Naive thymus-derived CD4-positive, alpha-beta T cell (primary cell): ENCODE results near the gene IL4. TPM values are rescaled to one million over a fixed set of nuclear protein-coding genes. Genes with fewer than 3 reads are reported as not detected.

Experiments used
- ATAC-seq: fragments of 150-1000 bp; cut with Tn5 transposase; 2 replicates; pipeline ENCODE4 v1.10.0; 2021; ENCODE audit warnings: mild to moderate bottlenecking, moderate library complexity
- CTCF ChIA-PET: fragments of 350-600 bp; sonication (Branson Sonifier 250); formaldehyde crosslinking; loops from one replicate; lab custom pipeline; 2021; ENCODE audit warnings: antibody characterized with exemption; lab: Charles Lee
- POLR2A ChIA-PET: fragments of 350-600 bp; sonication (Branson Sonifier 250); formaldehyde crosslinking; loops from one replicate; lab custom pipeline; 2021; ENCODE audit warnings: antibody characterized with exemption, inconsistent platforms; lab: Charles Lee
- DNase-seq, 9 donors: peaks; one replicate each; pipeline versions ENCODE4 v3.0.0 to v3.0.0-alpha.2; 2020 to 2022; ENCODE audit warnings: mixed read lengths in 1 of 9
- H3K27ac ChIP-seq: one replicate; pipeline ENCODE4 v1.7.0; 2013; ENCODE audit warnings: mild to moderate bottlenecking, low read depth, low read length, moderate library complexity
- H3K27me3 ChIP-seq, 2 donors: one replicate each; pipeline ENCODE4 v1.7.0; 2013; ENCODE audit warnings: low read length in 2 of 2, mild to moderate bottlenecking in 2 of 2, moderate library complexity in 2 of 2; ENCODE audit not compliant: control insufficient read depth in 2 of 2, insufficient read depth in 2 of 2
- H3K36me3 ChIP-seq, 3 experiments: 1 replicate in 2 of 3; 2 replicates in 1 of 3; pipeline ENCODE4 v1.7.0; 2013; ENCODE audit warnings: low read length in 3 of 3, mild to moderate bottlenecking in 3 of 3, moderate library complexity in 1 of 3; ENCODE audit not compliant: insufficient read depth in 3 of 3, control insufficient read depth in 2 of 3
- H3K4me1 ChIP-seq, 2 donors: one replicate each; pipeline ENCODE4 v1.7.0; 2013; ENCODE audit warnings: low read length in 2 of 2, mild to moderate bottlenecking in 2 of 2, moderate library complexity in 1 of 2; ENCODE audit not compliant: control insufficient read depth in 2 of 2, insufficient read depth in 2 of 2
- H3K4me3 ChIP-seq: 2 replicates; pipeline ENCODE4 v1.7.0; 2013; ENCODE audit warnings: mild to moderate bottlenecking, low read length
- H3K9me3 ChIP-seq, 3 experiments: 1 replicate in 2 of 3; 2 replicates in 1 of 3; pipeline ENCODE4 v1.7.0; 2013; ENCODE audit warnings: low read length in 3 of 3; ENCODE audit not compliant: control insufficient read depth in 2 of 3
- H3K27ac Mint-ChIP-seq, 9 donors: one replicate each; pipeline ENCODE4 v1.8.0; 2020 to 2022; ENCODE audit warnings: mixed read lengths in 9 of 9, mild to moderate bottlenecking in 8 of 9, moderate library complexity in 5 of 9, inconsistent platforms in 2 of 9
- H3K27me3 Mint-ChIP-seq, 5 donors: one replicate each; pipeline ENCODE4 v1.8.0; 2021 to 2022; ENCODE audit warnings: mixed read lengths in 5 of 5, mild to moderate bottlenecking in 1 of 5
- H3K36me3 Mint-ChIP-seq, 5 donors: one replicate each; pipeline ENCODE4 v1.8.0; 2020 to 2022; ENCODE audit warnings: mixed read lengths in 5 of 5, mild to moderate bottlenecking in 3 of 5, inconsistent platforms in 1 of 5
- H3K4me1 Mint-ChIP-seq, 7 donors: one replicate each; pipeline ENCODE4 v1.8.0; 2020 to 2022; ENCODE audit warnings: mixed read lengths in 7 of 7, mild to moderate bottlenecking in 3 of 7, inconsistent platforms in 1 of 7
- H3K4me3 Mint-ChIP-seq, 10 donors: one replicate each; pipeline ENCODE4 v1.8.0; 2020 to 2022; ENCODE audit warnings: mild to moderate bottlenecking in 10 of 10, mixed read lengths in 10 of 10, moderate library complexity in 6 of 10, inconsistent platforms in 2 of 10
- H3K9me3 Mint-ChIP-seq, 11 donors: one replicate each; pipeline ENCODE4 v1.8.0; 2020 to 2022; ENCODE audit warnings: mixed read lengths in 11 of 11, mild to moderate bottlenecking in 4 of 11, inconsistent platforms in 1 of 11, moderate library complexity in 1 of 11
- intact Hi-C, 2 donors: fragments of 100-400 bp; cut with micrococcal nuclease; formaldehyde crosslinking; loops; one replicate each; pipeline ENCODE4 v1.15.1; 2023
- polyA plus RNA-seq, 2 donors: library from polyadenylated mRNA; unstranded; fragments of 300-500 nt; fragmentation: Illumina TruSeq; gene quantifications; one replicate each; pipeline ENCODE4 v1.2.3, GENCODE V29; 2021
- total RNA-seq, 6 experiments: library from RNA in 5 of 6; stranded (reverse) in 5 of 6; gene quantifications; 1 replicate in 5 of 6; 2 replicates in 1 of 6; pipeline ENCODE4 v1.2.3 and lab custom pipeline; 2021 to 2026

Gene IL4
- total and polyA plus RNA-seq, 7 experiments from 2014 or later, result 1.1 to 6.0 (median 4.5) TPM; not detected in 4

- H3K27me3 Mint-ChIP-seq, result peaks cover 0 to 8% (median 0%) of the 10 kb centered on the region in 5 donors
- DNase-seq (no peak), ATAC-seq (no peak)
- ChIA-PET POLR2A (no interaction called here), CTCF (no interaction called here)
- H3K4me1 ChIP-seq, result peaks cover 0 to under 1% of the 10 kb centered on the region in 2 donors
- no peak overlapping the region for H3K4me3 Mint-ChIP-seq
- intact Hi-C loops, result no loop called here
- no peaks in the 10 kb centered on the region for H3K36me3 Mint-ChIP-seq
- H3K36me3 ChIP-seq, result no peaks in the 10 kb centered on the region
- H3K4me3 ChIP-seq, result no peak overlapping the region
- no peak overlapping the region for H3K27ac ChIP-seq
- no peak overlapping the region for H3K27ac Mint-ChIP-seq
- peaks cover 0 to 32% (median 0%) of the 10 kb centered on the region in 7 donors for H3K4me1 Mint-ChIP-seq
- H3K27me3 ChIP-seq, result no peaks in the 10 kb centered on the region
- peaks cover 0 to 3% (median 0%) of the 10 kb centered on the region in 11 donors for H3K9me3 Mint-ChIP-seq
- H3K9me3 ChIP-seq, result no peaks in the 10 kb centered on the region
These were observed 3.6 kb upstream of the IL4 start for GRCh38 chr5:132669966-132670882.

- Histone ChIP-seq H3K4me1 (peaks cover 0 to 8% of the 10 kb centered on the region in 2 donors), H3K9me3 (no peaks in the 10 kb centered on the region), H3K27me3 (no peaks in the 10 kb centered on the region), H3K4me3 (no peak overlapping the region), H3K27ac (no peak overlapping the region), H3K36me3 (no peaks in the 10 kb centered on the region)
- no peaks in the 10 kb centered on the region for H3K36me3 Mint-ChIP-seq
- peaks cover 0 to 3% (median 0%) of the 10 kb centered on the region in 11 donors for H3K9me3 Mint-ChIP-seq
- no peak for DNase-seq
- no peak for ATAC-seq
- ChIA-PET CTCF (no interaction called here), POLR2A (no interaction called here)
- intact Hi-C loops, result no loop called here
- no peak overlapping the region for H3K27ac Mint-ChIP-seq
- H3K4me1 Mint-ChIP-seq, result peaks cover 0 to 40% (median 0%) of the 10 kb centered on the region in 7 donors
- peaks cover 0 to 5% (median 0%) of the 10 kb centered on the region in 5 donors for H3K27me3 Mint-ChIP-seq
- no peak overlapping the region for H3K4me3 Mint-ChIP-seq
These were observed 2.8 kb upstream of the IL4 start for GRCh38 chr5:132671000-132671399.

GRCh38 chr5:132673488-132673887 is 301 bp upstream of the IL4 start:
- ChIA-PET CTCF (no interaction called here), POLR2A (no interaction called here)
- no peaks in the 10 kb centered on the region for H3K36me3 ChIP-seq
- Mint-ChIP-seq H3K36me3 (no peaks in the 10 kb centered on the region), H3K27ac (peak overlapping the region in 1 of 9 donors; percentile 40), H3K27me3 (no peaks in the 10 kb centered on the region), H3K9me3 (peaks cover 0 to 3% (median 0%) of the 10 kb centered on the region in 11 donors), H3K4me1 (peaks cover 0 to 37% (median 0%) of the 10 kb centered on the region in 7 donors), H3K4me3 (no peak overlapping the region)
- DNase-seq (no peak), ATAC-seq (no peak)
- H3K4me1 ChIP-seq, result peaks cover 0 to 17% of the 10 kb centered on the region in 2 donors
- intact Hi-C loops, result no loop called here
- H3K4me3 ChIP-seq, result no peak overlapping the region
- H3K27ac ChIP-seq, result no peak overlapping the region
- H3K27me3 ChIP-seq, result no peaks in the 10 kb centered on the region
- no peaks in the 10 kb centered on the region for H3K9me3 ChIP-seq

- POLR2A ChIA-PET, result no interaction called here
- H3K27me3 Mint-ChIP-seq, result peaks cover 0 to 3% (median 0%) of the 10 kb centered on the region in 5 donors
- Histone ChIP-seq H3K9me3 (no peaks in the 10 kb centered on the region), H3K27me3 (no peaks in the 10 kb centered on the region), H3K4me1 (peaks cover 0 to 17% of the 10 kb centered on the region in 2 donors), H3K27ac (no peak overlapping the region), H3K36me3 (no peaks in the 10 kb centered on the region), H3K4me3 (no peak overlapping the region)
- H3K9me3 Mint-ChIP-seq, result peaks cover 0 to 3% (median 0%) of the 10 kb centered on the region in 11 donors
- peak overlapping the region in 1 of 10 donors; percentile 75 for H3K4me3 Mint-ChIP-seq
- H3K27ac Mint-ChIP-seq, result peak overlapping the region in 1 of 9 donors; percentile 87
- intact Hi-C loops, result no loop called here
- CTCF ChIA-PET, result interaction anchor here (0.6 to 0.7 kb wide), 2 partner anchors 42 to 665 kb away, joined by 3 read pairs; no protein-coding TSS in a partner anchor
- DNase-seq, result no peak
- peaks cover 0 to 37% (median 0%) of the 10 kb centered on the region in 7 donors for H3K4me1 Mint-ChIP-seq
- peak; percentile 44 for ATAC-seq
- peaks cover 0 to 2% (median under 1%) of the 10 kb centered on the region in 5 donors for H3K36me3 Mint-ChIP-seq
These were observed 1.1 kb downstream of the IL4 start for GRCh38 chr5:132674671-132675506.

- intact Hi-C loops, result no loop called here
- H3K36me3 Mint-ChIP-seq, result peaks cover 0 to 10% (median 5%) of the 10 kb centered on the region in 5 donors
- DNase-seq (no peak), ATAC-seq (no peak)
- peaks cover 0 to 17% of the 10 kb centered on the region in 2 donors for H3K4me1 ChIP-seq
- no peaks in the 10 kb centered on the region for H3K9me3 ChIP-seq
- peak overlapping the region in 1 of 9 donors; percentile 39 for H3K27ac Mint-ChIP-seq
- H3K27me3 ChIP-seq, result no peaks in the 10 kb centered on the region
- H3K9me3 Mint-ChIP-seq, result peaks cover 0 to 1% (median 0%) of the 10 kb centered on the region in 11 donors
- H3K27me3 Mint-ChIP-seq, result peaks cover 0 to 3% (median 0%) of the 10 kb centered on the region in 5 donors
- ChIA-PET CTCF (interaction anchor here (0.6 to 0.7 kb wide), 2 partner anchors 43 to 667 kb away, joined by 3 read pairs; no protein-coding TSS in a partner anchor), POLR2A (no interaction called here)
- H3K4me3 ChIP-seq, result no peak overlapping the region
- peak overlapping the region in 1 of 10 donors; percentile 75 for H3K4me3 Mint-ChIP-seq
- no peaks in the 10 kb centered on the region for H3K36me3 ChIP-seq
- peaks cover 0 to 39% (median 0%) of the 10 kb centered on the region in 7 donors for H3K4me1 Mint-ChIP-seq
- no peak overlapping the region for H3K27ac ChIP-seq
These were observed 2.3 kb downstream of the IL4 start for GRCh38 chr5:132675936-132676689.

GRCh38 chr5:132677191-132677590 is 3.4 kb downstream of the IL4 start:
- Histone ChIP-seq H3K27ac (no peak overlapping the region), H3K36me3 (no peaks in the 10 kb centered on the region), H3K27me3 (no peaks in the 10 kb centered on the region), H3K4me1 (peaks cover 0 to 17% of the 10 kb centered on the region in 2 donors), H3K9me3 (no peaks in the 10 kb centered on the region), H3K4me3 (no peak overlapping the region)
- H3K27ac Mint-ChIP-seq, result no peak overlapping the region
- no peak overlapping the region for H3K4me3 Mint-ChIP-seq
- H3K36me3 Mint-ChIP-seq, result peaks cover 0 to 10% (median 5%) of the 10 kb centered on the region in 5 donors
- peaks cover 0 to 3% (median 0%) of the 10 kb centered on the region in 5 donors for H3K27me3 Mint-ChIP-seq
- intact Hi-C loops, result no loop called here
- POLR2A ChIA-PET, result no interaction called here
- CTCF ChIA-PET, result no interaction called here
- H3K9me3 Mint-ChIP-seq, result no peaks in the 10 kb centered on the region
- DNase-seq, result no peak
- ATAC-seq, result no peak
- peaks cover 0 to 39% (median 0%) of the 10 kb centered on the region in 7 donors for H3K4me1 Mint-ChIP-seq
